HEK293T (cell line): ENCODE data around the gene ZBTB20.

ENCODE experiments used
- CTCF ChIA-PET: fragments of 350-600 bp; formaldehyde crosslinking; extraction: SDS; loops from one replicate; lab custom pipeline; 2021; ENCODE audit warnings: antibody characterized with exemption, inconsistent platforms; lab: Yijun Ruan, JAX
- POLR2A ChIA-PET: fragments of 350-600 bp; formaldehyde crosslinking; extraction: SDS; loops from one replicate; lab custom pipeline; 2020; ENCODE audit warnings: antibody characterized with exemption, inconsistent platforms; lab: Yijun Ruan, JAX
- DNase-seq: peaks from one replicate; pipeline ENCODE4 v3.0.0; 2012; ENCODE audit warnings: mixed read lengths; ENCODE audit errors: extremely low spot score
- ARNT ChIP-seq: fragments of 450-650 bp; IDR thresholded peaks from 2 replicates; pipeline ENCODE4 v1.6.1; 2017; ENCODE audit warnings: mild to moderate bottlenecking
- BHLHE40 ChIP-seq: fragments of 450-650 bp; IDR thresholded peaks from 2 replicates; pipeline ENCODE4 v1.6.1; 2016; ENCODE audit warnings: mild to moderate bottlenecking, moderate library complexity, borderline replicate concordance
- CTBP1 ChIP-seq: fragments of 450-650 bp; IDR thresholded peaks from 2 replicates; pipeline ENCODE4 v1.6.1; 2016; ENCODE audit warnings: borderline replicate concordance
- ELF4 ChIP-seq: fragments of 450-650 bp; IDR thresholded peaks from 2 replicates; pipeline ENCODE4 v1.6.1; 2017; ENCODE audit warnings: antibody characterized with exemption
- FOXA1 ChIP-seq: fragments of 450-650 bp; IDR thresholded peaks from 2 replicates; pipeline ENCODE4 v1.6.1; 2016; ENCODE audit warnings: mild to moderate bottlenecking
- FOXK2 ChIP-seq: fragments of 450-650 bp; IDR thresholded peaks from 2 replicates; pipeline ENCODE4 v1.6.1; 2016; ENCODE audit warnings: mild to moderate bottlenecking
- FOXM1 ChIP-seq: fragments of 450-650 bp; IDR thresholded peaks from 2 replicates; pipeline ENCODE4 v1.6.1; 2017; ENCODE audit warnings: mild to moderate bottlenecking, borderline replicate concordance
- HDGF ChIP-seq: fragments of 450-650 bp; IDR thresholded peaks from 2 replicates; pipeline ENCODE4 v1.6.1; 2017; ENCODE audit warnings: antibody characterized with exemption, borderline replicate concordance
- L3MBTL2 ChIP-seq: fragments of 450-650 bp; conservative IDR thresholded peaks from 2 replicates; pipeline ENCODE4 v1.6.1; 2016; ENCODE audit warnings: mild to moderate bottlenecking
- LEF1 ChIP-seq: fragments of 450-650 bp; IDR thresholded peaks from 2 replicates; pipeline ENCODE4 v1.6.1; 2017; ENCODE audit warnings: mild to moderate bottlenecking, borderline replicate concordance
- NFRKB ChIP-seq: fragments of 450-650 bp; IDR thresholded peaks from 2 replicates; pipeline ENCODE4 v1.6.1; 2016; ENCODE audit warnings: mild to moderate bottlenecking, moderate library complexity
- PKNOX1 ChIP-seq: fragments of 450-650 bp; IDR thresholded peaks from 2 replicates; pipeline ENCODE4 v1.6.1; 2016
- SP1 ChIP-seq: fragments of 450-650 bp; IDR thresholded peaks from 2 replicates; pipeline ENCODE4 v1.6.1; 2017
- SUZ12 ChIP-seq: fragments of 450-650 bp; IDR thresholded peaks from 2 replicates; pipeline ENCODE4 v1.6.1; 2016; ENCODE audit warnings: mild to moderate bottlenecking
- TARDBP ChIP-seq: fragments of 450-650 bp; IDR thresholded peaks from 2 replicates; pipeline ENCODE4 v1.6.1; 2016
- ZNF384 ChIP-seq: fragments of 450-650 bp; IDR thresholded peaks from 2 replicates; pipeline ENCODE4 v1.6.1; 2016

ZBTB20 gene

GRCh38 chr3:114709102-114709501 is 438.0 kb downstream of the ZBTB20 start:
- ChIA-PET POLR2A (no interaction called here), CTCF (no interaction called here)
- DNase-seq: no peak
- TF ChIP-seq TARDBP (no peak), FOXM1 (no peak)

GRCh38 chr3:114707252-114707860 is 439.7 kb downstream of the ZBTB20 start:
- ChIA-PET CTCF (no interaction called here), POLR2A (no interaction called here)
- DNase-seq: no peak
- no peak for TF ChIP-seq BHLHE40
- TF ChIP-seq SP1: no peak
- TF ChIP-seq TARDBP: no peak

- peak; percentile 7 for DNase-seq
- POLR2A ChIA-PET: no interaction called here
Observed at GRCh38 chr3:114706591-114707232, 440.4 kb downstream of the ZBTB20 start.

GRCh38 chr3:114700637-114701234 is 446.4 kb downstream of the ZBTB20 start:
- no peak for DNase-seq
- CTCF ChIA-PET: interaction anchor here (0.9 kb wide), 1 partner anchor 41 kb away, joined by 3 read pairs; no protein-coding TSS in a partner anchor

More at GRCh38 chr3:114706591-114707232, 440.4 kb downstream of the ZBTB20 start:
- CTCF ChIA-PET: no interaction called here
- TF ChIP-seq ELF4 (no peak), FOXA1 (no peak), FOXM1 (no peak), SUZ12 (no peak), LEF1 (no peak), ZNF384 (no peak), FOXK2 (no peak)

GRCh38 chr3:114698146-114699105 is 448.7 kb downstream of the ZBTB20 start:
- CTCF ChIA-PET: no interaction called here
- TF ChIP-seq ELF4 (no peak), FOXA1 (no peak), HDGF (no peak), FOXK2 (no peak), NFRKB (no peak)
- DNase-seq: no peak
- POLR2A ChIA-PET: no interaction called here

More at GRCh38 chr3:114700637-114701234, 446.4 kb downstream of the ZBTB20 start:
- POLR2A ChIA-PET: no interaction called here
- TF ChIP-seq FOXA1 (no peak), HDGF (no peak), LEF1 (no peak), BHLHE40 (no peak), TARDBP (no peak), SP1 (no peak), FOXM1 (no peak), FOXK2 (no peak), NFRKB (no peak), ZNF384 (no peak), SUZ12 (no peak), CTBP1 (no peak), PKNOX1 (no peak), ARNT (no peak)

- POLR2A ChIA-PET: no interaction called here
- DNase-seq: no peak
- CTCF ChIA-PET: no interaction called here
- TF ChIP-seq L3MBTL2 (no peak), CTBP1 (no peak), PKNOX1 (no peak), LEF1 (no peak), FOXK2 (no peak), ARNT (no peak), ELF4 (no peak), ZNF384 (no peak), FOXA1 (no peak), SUZ12 (no peak), NFRKB (no peak), FOXM1 (no peak)
Observed at GRCh38 chr3:114697401-114697800, 449.7 kb downstream of the ZBTB20 start.

- POLR2A ChIA-PET: no interaction called here
- CTCF ChIA-PET: no interaction called here
- TF ChIP-seq SP1 (no peak), FOXA1 (no peak), CTBP1 (no peak), TARDBP (no peak), ELF4 (no peak), HDGF (no peak), NFRKB (no peak)
- DNase-seq: no peak
Observed at GRCh38 chr3:114694251-114694650, 452.8 kb downstream of the ZBTB20 start.
